KBM-7 (cell line): Measurements from ENCODE around the gene KCNIP3.
"Not testable (repeated sequence)": the region's sequence is repeated elsewhere in the genome, so short reads cannot be mapped to it uniquely, and the experiment has no call there.

Experiments used
- DNase-seq: peaks from one replicate; pipeline ENCODE4 v3.0.0-alpha.2; 2015
- in situ Hi-C: fragments of 300-500 bp; cut with MboI; formaldehyde crosslinking; loops from 2 replicates; pipeline ENCODE4 v1.14.3; 2020; ENCODE audit warnings: low sequenced_read_pairs, low pct_unique_long_range_greater_than_20kb, mixed read lengths

KCNIP3 gene

DNA sequence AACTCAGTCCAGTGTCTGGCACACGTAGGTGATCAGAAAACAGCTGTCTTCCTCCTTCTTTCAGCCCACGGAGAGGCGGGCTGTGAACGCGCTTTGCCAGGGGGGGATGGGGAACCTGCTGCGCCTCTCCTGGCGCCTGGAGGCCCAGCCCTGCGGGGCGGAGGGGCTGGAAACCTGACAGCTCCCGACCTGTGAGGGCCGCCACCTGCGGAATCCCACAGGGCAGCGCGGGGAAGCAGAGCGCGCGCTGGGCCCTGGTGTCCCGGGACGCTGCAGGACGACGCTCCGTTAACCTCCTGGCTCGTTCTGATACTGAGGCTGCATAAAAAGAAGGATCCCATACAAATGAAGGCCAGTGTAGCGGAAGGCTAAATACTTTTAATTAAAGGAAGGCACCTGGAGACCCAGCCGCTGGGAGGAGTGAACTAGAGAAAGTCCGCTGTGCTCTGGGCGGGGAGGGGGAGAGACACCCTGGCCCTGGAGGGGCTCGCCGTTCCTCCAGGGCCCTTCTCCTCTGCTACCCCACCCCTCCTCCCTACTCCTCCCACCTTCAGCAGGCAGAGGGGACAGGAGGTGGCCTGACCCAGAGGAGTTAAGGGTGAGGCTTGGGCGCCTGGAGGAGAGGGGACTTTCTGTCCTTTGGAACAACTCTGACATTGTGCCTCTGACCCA, 130.2 kb downstream of the KCNIP3 start:
- in situ Hi-C loops, DNase-seq: not testable (repeated sequence)

DNA sequence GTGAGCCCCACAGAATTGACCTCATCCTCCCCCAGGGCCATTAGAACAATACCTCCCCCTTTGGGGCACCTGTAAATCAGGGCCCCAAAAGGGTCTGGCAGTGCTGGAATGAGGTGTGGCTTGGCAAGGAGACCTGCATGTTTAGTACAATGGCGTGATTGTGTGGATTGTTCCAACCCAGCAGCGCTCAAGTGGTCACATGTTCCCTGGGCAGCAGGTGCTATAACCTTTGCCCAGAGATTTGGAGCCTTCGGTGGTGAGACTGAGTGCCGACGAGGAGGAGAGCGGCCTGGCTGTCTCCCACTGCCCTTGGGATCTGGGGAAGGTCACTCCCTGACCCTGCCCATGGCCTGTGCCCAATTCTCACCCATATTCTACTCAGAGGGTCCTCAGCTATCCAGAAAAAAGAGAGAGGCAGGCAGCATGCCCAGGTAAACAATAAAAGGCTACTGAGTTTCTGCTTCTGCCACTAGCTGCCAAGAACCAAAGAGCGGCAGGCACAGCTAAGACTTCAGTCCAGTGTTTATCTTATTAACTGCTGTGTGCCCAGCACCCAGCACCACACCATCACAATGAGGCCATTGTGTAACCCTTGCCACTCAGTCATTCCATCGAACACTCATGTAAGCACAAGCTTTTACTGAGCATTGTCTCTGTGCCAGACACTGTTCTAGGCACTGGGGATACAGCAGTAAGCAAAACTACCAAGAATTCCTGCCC, 132.8 kb downstream of the KCNIP3 start:
- DNase-seq, in situ Hi-C loops: not testable (repeated sequence)

DNA sequence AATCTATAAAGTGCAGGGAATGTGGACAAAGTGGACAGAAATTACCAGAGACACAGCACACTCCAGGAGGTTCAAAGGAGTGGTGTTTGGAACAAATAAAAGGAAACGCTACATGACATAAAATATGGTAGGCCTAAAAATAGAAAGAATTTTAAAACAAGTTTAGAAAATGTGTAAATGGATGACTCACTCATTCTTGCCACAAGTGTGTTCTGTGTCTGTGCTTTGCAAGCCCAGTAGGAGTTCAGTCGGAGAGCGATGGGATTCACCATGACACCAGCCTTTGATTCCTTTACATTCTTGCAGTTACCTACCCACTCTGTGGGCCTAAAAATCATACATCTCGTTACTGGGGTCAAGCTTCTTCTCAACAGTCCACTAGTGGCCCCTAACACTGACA, 136.2 kb downstream of the KCNIP3 start:
- in situ Hi-C loops = not testable (repeated sequence)

DNA sequence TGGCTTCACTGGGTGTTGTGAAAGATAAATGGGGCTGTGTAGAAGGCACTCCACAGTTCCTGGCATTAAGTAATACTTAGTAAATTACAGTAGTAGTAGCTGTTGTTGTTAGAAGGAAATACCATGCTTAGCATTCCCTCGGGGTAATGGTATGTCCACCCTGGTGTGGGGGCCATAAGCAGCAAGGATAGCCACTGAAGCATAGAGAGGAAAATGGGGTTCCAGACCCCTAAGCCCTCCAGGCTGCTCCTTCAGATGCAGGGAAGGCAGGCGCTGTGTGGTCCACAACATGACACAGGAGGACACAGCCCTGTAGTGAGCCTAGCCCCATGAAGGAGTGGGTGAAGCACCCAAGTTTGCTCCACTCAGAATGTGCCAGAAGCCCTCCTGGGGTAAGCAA, 136.8 kb downstream of the KCNIP3 start:
- DNase-seq, in situ Hi-C loops: not testable (repeated sequence)

More for the DNA sequence above, 136.2 kb downstream of the KCNIP3 start:
- not testable (repeated sequence) for DNase-seq

DNA sequence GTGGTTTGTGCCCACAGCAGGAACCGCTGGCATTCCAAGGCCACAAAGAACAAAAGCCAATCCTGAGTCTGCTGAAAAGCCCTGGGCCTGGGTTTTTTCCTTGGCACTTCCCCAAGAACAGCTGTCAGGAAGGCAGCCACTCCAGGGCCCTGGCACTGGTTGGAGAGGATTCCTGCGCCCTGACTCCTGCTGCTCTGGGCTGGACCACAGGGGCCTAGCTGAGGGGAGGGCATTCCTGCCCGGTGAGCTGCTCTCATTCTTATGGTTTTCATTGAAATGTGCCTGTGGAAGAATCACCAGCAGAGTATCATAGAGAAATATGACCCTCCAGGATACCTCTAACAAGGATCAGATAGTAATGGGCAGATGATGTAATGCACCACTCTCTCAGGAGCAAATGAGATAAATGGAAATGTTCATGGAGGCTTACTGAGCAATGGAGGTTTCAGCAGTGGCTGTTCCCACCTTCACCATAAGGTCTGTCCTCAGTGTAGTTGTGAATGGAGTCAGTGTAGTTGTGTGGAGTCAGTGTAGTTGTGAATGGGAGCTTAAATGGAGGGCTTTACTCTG, 137.4 kb downstream of the KCNIP3 start:
- in situ Hi-C loops, DNase-seq: not testable (repeated sequence)

DNA sequence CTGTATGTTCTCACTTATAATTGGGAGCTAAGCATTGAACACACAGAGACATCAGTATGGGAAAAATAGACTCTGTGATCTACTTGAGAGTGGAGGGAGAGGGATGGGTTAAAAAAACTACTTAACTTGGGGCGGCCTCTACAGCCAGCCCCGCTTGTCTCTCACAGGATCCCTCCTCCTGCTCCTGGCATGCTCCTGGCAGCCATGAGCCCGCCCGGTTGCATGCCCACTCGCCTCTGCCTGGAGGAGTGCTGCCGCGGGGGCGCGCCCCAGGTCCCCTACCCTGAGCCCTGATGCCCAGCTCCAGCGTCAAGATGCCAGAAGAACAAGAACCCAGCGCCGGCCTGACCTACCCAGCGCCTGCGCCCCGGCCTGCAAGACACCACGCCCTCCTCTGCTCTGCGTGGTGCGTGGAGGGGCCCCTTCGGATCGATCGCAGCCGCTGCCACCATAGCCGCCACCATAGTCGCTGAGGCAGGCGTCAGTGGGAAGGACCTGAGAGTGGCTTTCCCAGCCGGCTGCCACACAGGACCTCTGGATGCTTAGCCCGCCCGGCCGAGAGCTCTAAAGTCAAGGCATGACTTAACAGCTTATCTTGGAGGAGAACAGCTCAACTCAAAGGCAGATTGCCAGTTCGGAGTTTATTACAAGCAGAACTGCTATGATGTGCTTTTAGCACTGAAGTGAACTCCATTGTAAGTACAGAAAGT, 138.2 kb downstream of the KCNIP3 start:
- DNase-seq, in situ Hi-C loops: not testable (repeated sequence)
